ENCODE results near the gene OR2T5. TPM values are rescaled to one million over a fixed set of nuclear protein-coding genes. Genes with fewer than 3 reads are reported as not detected.
"Not testable (repeated sequence)": the region's sequence is repeated elsewhere in the genome, so short reads cannot be mapped to it uniquely, and the experiment has no call there.

The OR2T5 gene
- total RNA-seq, 1 experiment from 2014 or later, result not detected

DNA sequence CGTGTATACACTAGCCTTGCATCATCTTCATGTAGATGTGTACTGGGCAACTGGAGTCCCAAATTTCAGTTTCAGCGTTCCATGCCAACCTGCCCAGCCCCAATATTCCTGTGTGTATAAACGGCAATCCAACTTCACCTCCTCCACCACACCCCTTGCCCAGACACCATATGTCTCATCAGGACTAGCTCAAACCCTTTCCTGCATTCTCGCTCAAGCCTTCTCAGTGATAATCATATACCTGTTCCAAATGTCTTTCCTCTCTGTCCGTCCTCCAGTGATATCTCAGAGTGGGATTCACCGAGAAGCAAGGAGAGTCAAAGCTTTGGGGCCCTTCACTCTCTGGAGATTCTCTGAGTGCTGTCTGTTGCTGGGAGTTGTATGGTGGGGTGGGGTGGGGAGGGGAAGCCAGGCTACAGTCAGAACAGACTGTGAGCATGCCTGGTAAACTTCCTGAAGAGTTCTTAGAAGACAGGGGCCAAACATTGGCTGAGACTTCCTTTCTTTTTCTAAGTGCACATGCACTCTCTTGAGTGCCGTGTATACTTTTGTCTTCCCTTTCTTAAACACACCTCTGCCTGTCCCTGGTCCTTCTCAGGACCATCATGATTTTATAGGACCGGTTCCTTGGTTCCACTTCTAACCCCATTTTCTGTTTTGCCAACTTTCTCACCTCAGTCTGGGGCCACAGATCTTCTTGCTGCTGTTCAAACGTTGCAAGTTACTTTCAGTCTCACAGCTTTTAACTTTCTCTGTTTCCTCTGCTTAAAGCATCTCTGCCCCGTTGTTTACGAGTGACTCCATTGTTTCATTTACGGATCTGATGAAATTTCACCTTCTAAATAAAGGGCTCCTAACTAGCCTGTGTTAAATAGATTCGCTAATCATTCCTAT, 6.5 kb upstream of the OR2T5 start:
- DNase-seq (ENCODE audit: low read depth); in situ Hi-C loops (cut with HindIII; ENCODE audit: low pct_unique_long_range_greater_than_20kb, low sequenced_read_pairs): not testable (repeated sequence)

DNA sequence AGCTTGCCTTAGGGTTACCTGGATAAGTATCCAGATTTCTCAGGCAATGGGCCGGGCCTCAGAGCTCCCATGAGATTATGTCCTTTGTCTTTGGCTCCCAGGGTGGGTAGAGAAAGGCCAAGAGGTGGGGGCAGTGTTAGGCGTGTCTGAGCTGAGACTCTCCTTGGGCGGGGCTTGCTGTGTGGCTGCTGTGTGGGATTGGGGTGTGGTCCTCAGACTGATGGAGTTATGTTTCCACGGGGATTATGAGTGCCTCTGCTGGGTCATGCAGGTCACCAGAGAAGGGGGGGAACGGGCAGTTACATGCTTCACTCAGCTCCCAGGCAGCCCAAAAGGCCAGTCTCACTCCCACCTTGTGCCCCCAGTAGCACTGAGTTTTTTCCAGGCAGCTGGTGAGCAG, 8.3 kb downstream of the OR2T5 start:
- DNase-seq (ENCODE audit: low read depth); in situ Hi-C loops (cut with HindIII; ENCODE audit: low pct_unique_long_range_greater_than_20kb, low sequenced_read_pairs): not testable (repeated sequence)

DNA sequence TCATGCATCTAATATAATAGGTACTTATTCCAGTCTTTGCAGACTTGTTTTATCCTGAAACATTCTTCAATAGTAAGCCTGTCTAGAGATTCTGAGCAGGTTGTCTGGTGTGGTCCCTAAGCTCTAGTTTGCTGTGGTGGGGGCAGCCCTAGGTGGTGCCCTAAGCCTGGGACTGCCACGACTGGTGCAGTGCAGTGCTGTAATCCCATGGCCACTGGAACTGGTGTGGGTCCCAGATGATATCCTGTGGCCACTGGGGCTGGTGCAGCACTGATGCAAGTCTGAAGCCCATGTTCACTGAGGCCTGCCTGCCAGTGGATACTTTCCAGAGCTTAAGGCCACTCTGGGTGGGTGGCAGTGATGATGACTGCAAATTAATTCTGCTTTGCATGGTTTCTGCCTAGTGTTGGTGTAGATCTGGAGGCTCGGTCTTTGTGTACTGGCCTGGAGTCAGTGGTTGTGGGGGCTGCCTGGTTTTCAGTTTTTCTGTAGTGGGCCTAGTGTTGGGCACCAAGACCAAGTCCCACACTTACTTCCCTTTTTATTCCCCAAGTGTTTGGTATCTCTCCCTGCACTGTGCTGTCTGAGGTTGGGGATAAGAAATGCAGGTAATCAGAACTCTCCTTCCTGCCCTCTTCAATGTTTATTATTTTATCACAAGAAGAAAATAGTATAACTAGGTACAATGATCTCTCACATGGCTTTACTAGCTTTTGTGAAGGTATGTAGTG, 12.1 kb downstream of the OR2T5 start:
- in situ Hi-C loops (cut with HindIII; ENCODE audit: low pct_unique_long_range_greater_than_20kb, low sequenced_read_pairs); DNase-seq (ENCODE audit: low read depth): not testable (repeated sequence)

DNA sequence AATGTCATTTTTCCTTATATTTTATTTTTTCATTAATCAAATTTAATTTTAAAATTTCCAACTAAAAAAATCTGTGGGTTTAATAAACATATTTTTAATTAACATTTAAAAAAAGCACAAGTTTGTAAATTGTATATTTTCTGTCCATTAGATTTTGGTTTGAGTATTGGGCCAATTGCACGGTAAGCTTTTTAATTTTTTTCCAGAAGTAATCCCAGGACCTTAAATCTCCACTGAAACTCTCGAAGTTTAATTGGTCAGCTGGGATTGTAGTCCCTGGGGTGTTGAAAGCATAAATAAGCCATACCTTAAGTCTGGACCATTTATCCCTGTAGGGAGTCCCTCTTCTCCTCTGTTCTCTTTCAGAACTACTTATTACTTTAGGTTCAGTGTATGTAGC, 19.4 kb downstream of the OR2T5 start, which contains the start of gene OR2G6:
Gene OR2G6, plus strand, starts transcription at position 301 of the 400 bp plus-strand sequence. CDS start 13,574 bp downstream, outside the sequence.
- in situ Hi-C loops (cut with HindIII; ENCODE audit: low pct_unique_long_range_greater_than_20kb, low sequenced_read_pairs); DNase-seq (ENCODE audit: low read depth): not testable (repeated sequence)

DNA sequence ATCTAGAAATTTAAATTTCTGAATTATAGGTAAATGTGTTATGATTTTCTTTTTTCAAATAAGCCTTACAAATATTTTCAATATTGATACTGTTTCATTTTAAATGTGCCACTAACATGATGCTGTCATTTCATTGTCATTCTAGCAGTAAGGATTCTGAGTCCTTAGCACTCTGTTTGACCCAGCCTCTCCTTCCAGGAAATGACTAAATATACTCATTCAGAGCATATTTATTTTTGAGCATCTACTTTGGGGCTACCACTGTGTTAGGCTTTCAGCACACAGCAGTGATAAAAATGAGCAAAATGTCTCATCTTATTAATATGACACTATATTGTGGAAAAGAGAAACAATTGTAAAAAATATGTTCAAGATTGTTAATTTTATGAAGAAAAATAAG, 21.8 kb downstream of the OR2T5 start:
- DNase-seq (ENCODE audit: low read depth); in situ Hi-C loops (cut with HindIII; ENCODE audit: low pct_unique_long_range_greater_than_20kb, low sequenced_read_pairs): not testable (repeated sequence)

DNA sequence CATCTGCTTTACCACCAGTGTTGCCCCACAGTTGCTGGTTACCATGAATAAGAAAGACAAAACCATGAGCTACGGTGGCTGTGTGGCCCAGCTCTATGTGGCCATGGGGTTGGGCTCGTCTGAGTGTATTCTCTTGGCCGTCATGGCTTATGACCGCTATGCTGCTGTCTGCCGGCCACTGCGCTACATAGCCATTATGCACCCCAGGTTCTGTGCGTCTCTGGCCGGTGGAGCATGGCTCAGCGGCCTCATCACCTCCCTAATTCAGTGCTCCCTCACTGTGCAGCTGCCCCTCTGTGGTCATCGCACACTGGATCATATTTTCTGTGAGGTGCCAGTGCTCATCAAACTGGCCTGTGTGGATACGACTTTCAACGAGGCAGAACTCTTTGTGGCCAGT, 33.5 kb downstream of the OR2T5 start:
- in situ Hi-C loops (cut with HindIII; ENCODE audit: low pct_unique_long_range_greater_than_20kb, low sequenced_read_pairs), result no loop called here
- no peak for DNase-seq (ENCODE audit: low read depth)

DNA sequence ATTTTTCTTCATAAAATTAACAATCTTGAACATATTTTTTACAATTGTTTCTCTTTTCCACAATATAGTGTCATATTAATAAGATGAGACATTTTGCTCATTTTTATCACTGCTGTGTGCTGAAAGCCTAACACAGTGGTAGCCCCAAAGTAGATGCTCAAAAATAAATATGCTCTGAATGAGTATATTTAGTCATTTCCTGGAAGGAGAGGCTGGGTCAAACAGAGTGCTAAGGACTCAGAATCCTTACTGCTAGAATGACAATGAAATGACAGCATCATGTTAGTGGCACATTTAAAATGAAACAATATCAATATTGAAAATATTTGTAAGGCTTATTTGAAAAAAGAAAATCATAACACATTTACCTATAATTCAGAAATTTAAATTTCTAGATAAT, 49.1 kb downstream of the OR2T5 start:
- DNase-seq (ENCODE audit: low read depth); in situ Hi-C loops (cut with HindIII; ENCODE audit: low pct_unique_long_range_greater_than_20kb, low sequenced_read_pairs): not testable (repeated sequence)

Other genes with a start within 250 kb of the OR2T5 start
- gene OR2T33, start 210.6 kb upstream of the OR2T5 start, total RNA-seq (2014; rRNA removed; shearing (Covaris generic); ENCODE audit: low replicate concordance), result not detected in 2 replicates
- gene OR2T12, start 185.2 kb upstream of the OR2T5 start, total RNA-seq (2014; rRNA removed; shearing (Covaris generic); ENCODE audit: low replicate concordance), result not detected in 2 replicates
- not detected in 2 replicates for gene OR2M7, start 164.0 kb upstream of the OR2T5 start, total RNA-seq (2014; rRNA removed; shearing (Covaris generic); ENCODE audit: low replicate concordance)
- gene OR14C36, start 139.8 kb upstream of the OR2T5 start, total RNA-seq (2014; rRNA removed; shearing (Covaris generic); ENCODE audit: low replicate concordance), result not detected in 2 replicates
- not detected in 2 replicates for gene OR2T4, start 126.9 kb upstream of the OR2T5 start, total RNA-seq (2014; rRNA removed; shearing (Covaris generic); ENCODE audit: low replicate concordance)
- gene OR2T6, start 112.8 kb upstream of the OR2T5 start, total RNA-seq (2014; rRNA removed; shearing (Covaris generic); ENCODE audit: low replicate concordance), result not detected in 2 replicates
- not detected in 2 replicates for gene OR2T1, start 85.5 kb upstream of the OR2T5 start, total RNA-seq (2014; rRNA removed; shearing (Covaris generic); ENCODE audit: low replicate concordance)
- gene OR2T2, start 43.0 kb upstream of the OR2T5 start, total RNA-seq (2014; rRNA removed; shearing (Covaris generic); ENCODE audit: low replicate concordance), result not detected in 2 replicates
- gene OR2T3, start 15.2 kb upstream of the OR2T5 start, total RNA-seq (2014; rRNA removed; shearing (Covaris generic); ENCODE audit: low replicate concordance), result not detected in 2 replicates
- gene OR2G6, start 19.5 kb downstream of the OR2T5 start, total RNA-seq (2014; rRNA removed; shearing (Covaris generic); ENCODE audit: low replicate concordance), result not detected in 2 replicates
- gene OR2T29, start 74.2 kb downstream of the OR2T5 start, total RNA-seq (2014; rRNA removed; shearing (Covaris generic); ENCODE audit: low replicate concordance), result not detected in 2 replicates
- gene OR2T34, start 86.2 kb downstream of the OR2T5 start, total RNA-seq (2014; rRNA removed; shearing (Covaris generic); ENCODE audit: low replicate concordance), result not detected in 2 replicates
- not detected in 2 replicates for gene OR2T10, start 109.1 kb downstream of the OR2T5 start, total RNA-seq (2014; rRNA removed; shearing (Covaris generic); ENCODE audit: low replicate concordance)
- gene OR2T11, start 146.5 kb downstream of the OR2T5 start, total RNA-seq (2014; rRNA removed; shearing (Covaris generic); ENCODE audit: low replicate concordance), result not detected in 2 replicates
- gene OR2T35, start 156.7 kb downstream of the OR2T5 start, total RNA-seq (2014; rRNA removed; shearing (Covaris generic); ENCODE audit: low replicate concordance), result not detected in 2 replicates
- gene OR2T27, start 166.9 kb downstream of the OR2T5 start, total RNA-seq (2014; rRNA removed; shearing (Covaris generic); ENCODE audit: low replicate concordance), result not detected in 2 replicates
- gene OR14I1, start 214.2 kb downstream of the OR2T5 start, total RNA-seq (2014; rRNA removed; shearing (Covaris generic); ENCODE audit: low replicate concordance), result not detected in 2 replicates